Tibial nerve (tissue), 4 donors: ENCODE results near the gene ROBO2. TPM values are rescaled to one million over a fixed set of nuclear protein-coding genes. Genes with fewer than 3 reads are reported as not detected.

Source experiments
- DNase-seq, 2 donors: peaks; one replicate each; pipeline ENCODE4 v3.0.0-alpha.2; 2019; ENCODE audit warnings: low spot score in 2 of 2
- H3K27ac ChIP-seq, 4 donors: fragments of 200-600 bp; sonication (generic) in 3 of 4; one replicate each; pipeline ENCODE4 v1.5.1; 2017 to 2019; ENCODE audit warnings: mild to moderate bottlenecking in 1 of 4
- H3K27me3 ChIP-seq, 2 donors: fragments of 200-600 bp; sonication (generic) in 1 of 2; one replicate each; pipeline versions ENCODE4 v1.5.1 to v1.6.0; 2017 to 2019
- H3K36me3 ChIP-seq, 3 donors: fragments of 200-600 bp; sonication (generic); one replicate each; pipeline ENCODE4 v1.5.1; 2018 to 2019
- H3K4me1 ChIP-seq, 4 donors: fragments of 200-600 bp; sonication (generic) in 3 of 4; one replicate each; pipeline ENCODE4 v1.5.1; 2017 to 2019
- H3K4me3 ChIP-seq, 4 donors: fragments of 200-600 bp; sonication (generic) in 3 of 4; one replicate each; pipeline ENCODE4 v1.5.1; 2017 to 2019; ENCODE audit warnings: mild to moderate bottlenecking in 1 of 4, moderate library complexity in 1 of 4
- H3K9me3 ChIP-seq, 4 donors: fragments of 200-600 bp; sonication (generic) in 3 of 4; one replicate each; pipeline ENCODE4 v1.5.1; 2017 to 2019
- CTCF ChIP-seq, 5 experiments: fragments of 200-600 bp in 3 of 5; fragments of 450-650 bp in 2 of 5; sonication (generic) in 3 of 5; IDR thresholded peaks; one replicate each; pipeline ENCODE4 v1.5.1; 2016 to 2019; ENCODE audit warnings: antibody characterized with exemption in 5 of 5, mild to moderate bottlenecking in 3 of 5, moderate library complexity in 2 of 5
- EP300 ChIP-seq, 2 donors: sonication (generic); formaldehyde crosslinking; IDR thresholded peaks; one replicate each; pipeline ENCODE4 v1.6.1; 2017; ENCODE audit warnings: antibody characterized with exemption in 2 of 2, mild to moderate bottlenecking in 1 of 2
- POLR2A ChIP-seq, 2 donors: fragments of 450-650 bp; IDR thresholded peaks; one replicate each; pipeline ENCODE4 v1.6.1; 2017; ENCODE audit warnings: antibody characterized with exemption in 2 of 2, mild to moderate bottlenecking in 2 of 2, moderate library complexity in 2 of 2
- WGBS, 2 donors: methylation state at CpG; one replicate each; pipeline ENCODE4 v1.1.5; 2018; 5-methylcytosine and 5-hydroxymethylcytosine counted together
- total RNA-seq, 4 donors: library from RNA; depleted of rRNA; stranded (reverse); fragments of >200 nt; gene quantifications; one replicate each; pipeline ENCODE4 v1.1.0, GENCODE V29; 2016

Gene ROBO2
- total RNA-seq, 4 donors from 2014 or later, result 0.30 to 4.4 (median 1.9) TPM

GRCh38 chr3:77685713-77686112 lies 645.8 kb downstream of the ROBO2 start:
- no peak overlapping the region for H3K27ac ChIP-seq
- H3K4me3 ChIP-seq, result no peak overlapping the region
- 65 to 68% methylated on average over 3 of the region's 3 CpGs for WGBS, 2 donors
- H3K36me3 ChIP-seq, result no peaks in the 10 kb centered on the region
- no peak for DNase-seq
- H3K27me3 ChIP-seq, result no peaks in the 10 kb centered on the region
- peaks cover 0 to 20% (median 0%) of the 10 kb centered on the region in 4 donors for H3K9me3 ChIP-seq
- no peak for TF ChIP-seq POLR2A (IDR thresholded peaks at IDR 0.05)
- no peak for TF ChIP-seq EP300 (IDR thresholded peaks at IDR 0.05)
- TF ChIP-seq CTCF (IDR thresholded peaks at IDR 0.05), result no peak
- H3K4me1 ChIP-seq, result no peaks in the 10 kb centered on the region

- H3K4me1 ChIP-seq, result no peaks in the 10 kb centered on the region
- no peaks in the 10 kb centered on the region for H3K27me3 ChIP-seq
- no peak overlapping the region for H3K27ac ChIP-seq
- DNase-seq, result no peak
- H3K36me3 ChIP-seq, result no peaks in the 10 kb centered on the region
- H3K9me3 ChIP-seq, result peaks cover 0 to 17% (median 0%) of the 10 kb centered on the region in 4 donors
- no peak for TF ChIP-seq POLR2A (IDR thresholded peaks at IDR 0.05)
- TF ChIP-seq CTCF (IDR thresholded peaks at IDR 0.05), result no peak
- no peak for TF ChIP-seq EP300 (IDR thresholded peaks at IDR 0.05)
- WGBS, 2 donors, result 14 to 21% methylated on average over 2 of the region's 2 CpGs
- no peak overlapping the region for H3K4me3 ChIP-seq
These were observed 646.7 kb downstream of the ROBO2 start for GRCh38 chr3:77686560-77686959.

GRCh38 chr3:77687545-77687944 lies 647.6 kb downstream of the ROBO2 start:
- no peaks in the 10 kb centered on the region for H3K27me3 ChIP-seq
- TF ChIP-seq EP300 (IDR thresholded peaks at IDR 0.05) (no peak), CTCF (IDR thresholded peaks at IDR 0.05) (no peak), POLR2A (IDR thresholded peaks at IDR 0.05) (no peak)

GRCh38 chr3:77690284-77690845 lies 650.5 kb downstream of the ROBO2 start:
- Histone ChIP-seq H3K9me3 (no peaks in the 10 kb centered on the region), H3K27me3 (no peaks in the 10 kb centered on the region), H3K4me1 (no peaks in the 10 kb centered on the region), H3K36me3 (no peaks in the 10 kb centered on the region), H3K27ac (no peak overlapping the region), H3K4me3 (no peak overlapping the region)
- no peak for DNase-seq
- no peak for TF ChIP-seq POLR2A (IDR thresholded peaks at IDR 0.05)
- TF ChIP-seq CTCF (IDR thresholded peaks at IDR 0.05), result no peak
- TF ChIP-seq EP300 (IDR thresholded peaks at IDR 0.05), result no peak
- WGBS, 2 donors, result 64 to 68% methylated on average over 7 of the region's 7 CpGs

More at GRCh38 chr3:77687545-77687944, 647.6 kb downstream of the ROBO2 start:
- H3K4me1 ChIP-seq, result no peaks in the 10 kb centered on the region
- no peak for DNase-seq
- H3K9me3 ChIP-seq, result peaks cover 0 to 7% (median 0%) of the 10 kb centered on the region in 4 donors
- WGBS, 2 donors, result 45% methylated on average over 3 of the region's 3 CpGs
- no peak overlapping the region for H3K27ac ChIP-seq
- no peak overlapping the region for H3K4me3 ChIP-seq
- no peaks in the 10 kb centered on the region for H3K36me3 ChIP-seq

- TF ChIP-seq EP300 (IDR thresholded peaks at IDR 0.05), result no peak
- TF ChIP-seq CTCF (IDR thresholded peaks at IDR 0.05), result no peak
- no peak for TF ChIP-seq POLR2A (IDR thresholded peaks at IDR 0.05)
- 83 to 88% methylated on average over 2 of the region's 2 CpGs for WGBS, 2 donors
- DNase-seq, result no peak
These were observed 653.2 kb downstream of the ROBO2 start for GRCh38 chr3:77693147-77693546.

More at GRCh38 chr3:77693147-77693546, 653.2 kb downstream of the ROBO2 start:
- H3K36me3 ChIP-seq, result no peaks in the 10 kb centered on the region
- H3K27ac ChIP-seq, result no peak overlapping the region
- H3K4me1 ChIP-seq, result no peaks in the 10 kb centered on the region
- no peak overlapping the region for H3K4me3 ChIP-seq
- no peaks in the 10 kb centered on the region for H3K27me3 ChIP-seq
- no peaks in the 10 kb centered on the region for H3K9me3 ChIP-seq
